ENCODE measurements around the gene TGFB2. TPM values are rescaled to one million over a fixed set of nuclear protein-coding genes. Genes with fewer than 3 reads are reported as not detected.

TGFB2 gene
- total RNA-seq, 4 donors from 2014 or later = 0.40 to 1.9 (median 0.57) TPM

DNA sequence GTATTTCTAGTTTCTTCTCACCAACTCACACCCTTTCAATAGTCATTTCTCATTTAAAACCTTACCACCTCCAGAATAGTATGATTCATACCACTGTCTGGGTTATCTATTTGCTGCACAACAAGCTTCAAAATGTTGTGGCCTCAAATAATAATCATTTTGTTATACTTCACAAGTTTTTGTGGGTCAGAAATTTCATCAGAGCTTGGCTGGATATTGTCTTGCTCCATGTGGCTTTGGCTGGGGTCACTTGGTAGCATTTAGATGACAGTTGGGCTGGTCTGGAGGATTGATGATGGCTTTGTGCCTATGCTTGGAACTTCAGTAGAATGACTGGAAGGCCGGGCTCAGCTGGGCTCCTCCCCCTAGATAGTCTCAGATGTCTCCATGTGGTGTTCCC, 66.0 kb downstream of the TGFB2 start:
- Histone ChIP-seq H3K4me3 (no peak overlapping the region), H3K9me3 (no peaks in the 10 kb centered on the region), H3K27ac (no peak overlapping the region), H3K36me3 (no peaks in the 10 kb centered on the region), H3K4me1 (no peaks in the 10 kb centered on the region), H3K27me3 (no peaks in the 10 kb centered on the region)
- TF ChIP-seq, protein P1, sequence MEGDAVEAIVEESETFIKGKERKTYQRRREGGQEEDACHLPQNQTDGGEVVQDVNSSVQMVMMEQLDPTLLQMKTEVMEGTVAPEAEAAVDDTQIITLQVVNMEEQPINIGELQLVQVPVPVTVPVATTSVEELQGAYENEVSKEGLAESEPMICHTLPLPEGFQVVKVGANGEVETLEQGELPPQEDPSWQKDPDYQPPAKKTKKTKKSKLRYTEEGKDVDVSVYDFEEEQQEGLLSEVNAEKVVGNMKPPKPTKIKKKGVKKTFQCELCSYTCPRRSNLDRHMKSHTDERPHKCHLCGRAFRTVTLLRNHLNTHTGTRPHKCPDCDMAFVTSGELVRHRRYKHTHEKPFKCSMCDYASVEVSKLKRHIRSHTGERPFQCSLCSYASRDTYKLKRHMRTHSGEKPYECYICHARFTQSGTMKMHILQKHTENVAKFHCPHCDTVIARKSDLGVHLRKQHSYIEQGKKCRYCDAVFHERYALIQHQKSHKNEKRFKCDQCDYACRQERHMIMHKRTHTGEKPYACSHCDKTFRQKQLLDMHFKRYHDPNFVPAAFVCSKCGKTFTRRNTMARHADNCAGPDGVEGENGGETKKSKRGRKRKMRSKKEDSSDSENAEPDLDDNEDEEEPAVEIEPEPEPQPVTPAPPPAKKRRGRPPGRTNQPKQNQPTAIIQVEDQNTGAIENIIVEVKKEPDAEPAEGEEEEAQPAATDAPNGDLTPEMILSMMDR (IDR thresholded peaks at IDR 0.05) = no peak
- DNase-seq = no peak
- WGBS, 2 donors = 80 to 100% methylated on average over 1 of the region's 1 CpG
- intact Hi-C loops (cut with DNase I) = no loop called here

DNA sequence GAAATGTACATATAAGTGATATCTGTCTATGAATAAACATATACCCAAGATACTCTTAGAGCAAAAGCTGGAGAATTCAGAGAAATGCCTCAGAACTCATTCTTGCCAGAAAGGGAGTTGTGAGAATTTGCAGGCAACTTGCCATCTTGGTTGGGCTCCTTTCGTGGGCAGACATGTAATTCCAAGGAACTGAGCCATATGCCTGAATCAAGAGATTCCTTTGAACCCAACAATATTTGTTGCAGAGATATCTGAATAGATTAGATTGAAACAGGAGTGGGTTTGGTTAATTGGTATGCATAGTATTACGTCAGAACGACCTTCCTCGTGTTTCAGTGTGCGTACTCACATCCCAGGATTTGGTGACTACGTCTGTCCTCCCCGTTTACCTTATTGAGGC, 67.0 kb downstream of the TGFB2 start:
- TF ChIP-seq POLR2A (IDR thresholded peaks at IDR 0.05) = no peak
- TF ChIP-seq, protein P1 (IDR thresholded peaks at IDR 0.05) = no peak
- WGBS, 2 donors = 74 to 80% methylated on average over 7 of the region's 7 CpGs
- no peak overlapping the region for H3K27ac ChIP-seq

DNA sequence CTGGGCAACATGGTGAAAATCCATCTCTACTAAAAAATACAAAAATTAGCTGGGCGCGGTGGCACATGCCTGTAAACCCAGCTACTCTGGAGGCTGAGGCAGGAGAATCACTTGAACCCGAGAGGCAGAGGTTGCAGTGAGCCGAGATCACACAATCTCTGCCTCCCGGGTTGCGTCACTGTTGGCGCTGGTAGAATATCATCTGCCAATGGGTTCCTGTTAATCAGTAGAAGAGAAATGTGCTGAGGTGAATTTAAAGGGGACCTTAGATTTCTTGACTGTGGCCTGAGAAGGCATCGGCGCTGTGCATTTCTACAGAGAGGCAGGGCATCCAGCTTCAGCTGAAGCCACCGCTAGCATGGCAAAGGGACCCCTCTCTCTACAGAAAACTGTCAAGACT, 68.0 kb downstream of the TGFB2 start:
- no peaks in the 10 kb centered on the region for H3K4me1 ChIP-seq
- no peaks in the 10 kb centered on the region for H3K27me3 ChIP-seq
- 93 to 94% methylated on average over 8 to 10 of the region's 10 CpGs for WGBS, 2 donors
- TF ChIP-seq, protein P1 (IDR thresholded peaks at IDR 0.05) = no peak
- TF ChIP-seq POLR2A (IDR thresholded peaks at IDR 0.05) = no peak
- H3K36me3 ChIP-seq = no peaks in the 10 kb centered on the region
- H3K9me3 ChIP-seq = no peaks in the 10 kb centered on the region
- no peak overlapping the region for H3K4me3 ChIP-seq
- DNase-seq = no peak
- no peak overlapping the region for H3K27ac ChIP-seq
- intact Hi-C loops (cut with DNase I) = no loop called here

More for the DNA sequence above, 67.0 kb downstream of the TGFB2 start:
- no peaks in the 10 kb centered on the region for H3K9me3 ChIP-seq
- no peaks in the 10 kb centered on the region for H3K27me3 ChIP-seq
- H3K4me1 ChIP-seq = no peaks in the 10 kb centered on the region
- no peak overlapping the region for H3K4me3 ChIP-seq
- intact Hi-C loops (cut with DNase I) = no loop called here
- no peak for DNase-seq
- H3K36me3 ChIP-seq = no peaks in the 10 kb centered on the region

DNA sequence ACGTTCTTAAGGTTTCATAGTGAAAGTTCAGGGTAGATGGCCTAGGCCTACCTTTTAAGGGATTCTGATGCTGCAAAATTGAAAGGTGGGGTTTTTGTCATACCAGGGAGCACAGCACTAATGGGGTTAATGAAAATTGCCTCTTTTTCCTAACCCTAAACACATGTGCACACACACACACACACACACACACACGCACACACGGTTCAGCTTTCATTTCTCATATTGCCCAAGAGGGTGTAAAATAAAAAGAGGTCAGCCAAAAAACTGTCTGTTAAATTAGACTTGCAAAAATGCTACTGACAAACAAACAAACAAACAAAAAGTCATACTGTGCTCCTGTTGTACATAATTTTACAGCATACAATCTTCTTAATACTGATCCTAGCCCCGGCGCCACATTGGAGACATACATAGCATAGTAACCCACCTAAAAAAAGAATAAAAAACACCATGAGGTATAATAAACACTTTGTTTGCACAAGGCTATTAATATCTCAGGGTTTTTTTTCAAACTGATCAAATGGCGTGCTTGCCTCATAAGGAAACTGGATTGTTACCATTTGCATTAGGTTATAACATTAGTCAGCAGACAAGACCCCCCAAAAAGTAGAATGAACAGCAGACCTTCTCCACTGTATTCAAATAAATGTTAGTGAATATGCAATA, 69.1 kb downstream of the TGFB2 start:
- intact Hi-C loops (cut with DNase I) = no loop called here
- Histone ChIP-seq H3K4me3 (no peak overlapping the region), H3K9me3 (no peaks in the 10 kb centered on the region), H3K4me1 (no peaks in the 10 kb centered on the region), H3K27ac (no peak overlapping the region), H3K27me3 (no peaks in the 10 kb centered on the region), H3K36me3 (no peaks in the 10 kb centered on the region)
- no peak for DNase-seq
- WGBS, 2 donors = 72% methylated on average over 6 of the region's 6 CpGs
- TF ChIP-seq POLR2A (IDR thresholded peaks at IDR 0.05) = no peak
- TF ChIP-seq, protein P1 (IDR thresholded peaks at IDR 0.05) = no peak

DNA sequence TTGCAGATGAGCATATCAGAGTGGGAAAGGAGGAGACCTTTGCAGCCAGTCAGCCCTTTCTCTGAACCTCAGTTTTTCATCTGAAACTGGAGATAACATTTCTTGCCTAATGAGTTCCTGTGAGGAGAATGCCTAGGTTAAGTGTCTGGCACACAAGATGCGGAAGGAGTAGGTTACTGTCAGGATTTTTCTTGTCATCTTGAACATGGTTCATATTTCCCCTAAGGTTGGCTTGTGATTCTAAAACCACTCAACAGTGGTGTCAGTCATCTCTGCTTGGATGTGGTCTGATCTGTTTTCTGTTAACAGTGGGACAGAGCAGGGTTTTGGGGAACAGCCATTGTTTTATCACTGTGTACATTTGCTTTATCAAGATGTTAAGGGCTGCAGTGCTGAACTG, 70.6 kb downstream of the TGFB2 start:
- Histone ChIP-seq H3K27ac (no peak overlapping the region), H3K9me3 (no peaks in the 10 kb centered on the region), H3K4me3 (no peak overlapping the region), H3K4me1 (no peaks in the 10 kb centered on the region), H3K36me3 (no peaks in the 10 kb centered on the region), H3K27me3 (no peaks in the 10 kb centered on the region)
- 93 to 95% methylated on average over 1 of the region's 1 CpG for WGBS, 2 donors
- intact Hi-C loops (cut with DNase I) = no loop called here
- TF ChIP-seq POLR2A (IDR thresholded peaks at IDR 0.05) = no peak
- TF ChIP-seq, protein P1 (IDR thresholded peaks at IDR 0.05) = no peak
- DNase-seq = no peak
